Transverse colon (tissue), 3 donors: ENCODE results near the gene LY6G6C.
"Not testable (repeated sequence)": the region's sequence is repeated elsewhere in the genome, so short reads cannot be mapped to it uniquely, and the experiment has no call there.

Source experiments
- POLR2A ChIP-seq: fragments of 450-650 bp; IDR thresholded peaks from one replicate; pipeline ENCODE4 v1.6.1; 2016; ENCODE audit warnings: antibody characterized with exemption, mild to moderate bottlenecking, moderate library complexity
- TF ChIP-seq, protein P1 (sequence below), 5 experiments: fragments of 200-600 bp in 3 of 5; fragments of 450-650 bp in 2 of 5; sonication (generic) in 3 of 5; IDR thresholded peaks; 1 replicate in 2 of 5; 2 replicates in 3 of 5; pipeline ENCODE4 v1.5.1; 2016 to 2017; ENCODE audit warnings: antibody characterized with exemption in 5 of 5, inconsistent platforms in 3 of 5, mild to moderate bottlenecking in 2 of 5, moderate library complexity in 1 of 5

DNA sequence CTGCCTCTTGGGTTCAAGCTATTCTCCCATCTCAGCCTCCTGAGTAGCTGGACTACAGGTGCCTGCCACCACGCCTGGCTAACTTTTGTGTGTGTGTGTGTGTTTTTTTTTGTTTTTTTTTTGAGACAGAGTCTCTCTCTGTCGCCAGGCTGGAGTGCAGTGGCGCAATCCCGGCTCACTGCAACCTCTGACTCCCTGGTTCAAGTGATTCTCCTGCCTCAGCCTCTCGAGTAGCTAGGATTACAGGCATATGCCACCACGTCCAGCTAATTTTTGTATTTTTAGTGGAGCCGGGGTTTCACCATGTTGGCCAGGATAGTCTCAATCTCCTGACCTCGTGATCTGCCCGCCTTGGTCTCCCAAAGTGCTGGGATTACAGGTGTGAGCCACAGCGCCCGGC, 12.4 kb downstream of the LY6G6C start:
- TF ChIP-seq, protein P1, sequence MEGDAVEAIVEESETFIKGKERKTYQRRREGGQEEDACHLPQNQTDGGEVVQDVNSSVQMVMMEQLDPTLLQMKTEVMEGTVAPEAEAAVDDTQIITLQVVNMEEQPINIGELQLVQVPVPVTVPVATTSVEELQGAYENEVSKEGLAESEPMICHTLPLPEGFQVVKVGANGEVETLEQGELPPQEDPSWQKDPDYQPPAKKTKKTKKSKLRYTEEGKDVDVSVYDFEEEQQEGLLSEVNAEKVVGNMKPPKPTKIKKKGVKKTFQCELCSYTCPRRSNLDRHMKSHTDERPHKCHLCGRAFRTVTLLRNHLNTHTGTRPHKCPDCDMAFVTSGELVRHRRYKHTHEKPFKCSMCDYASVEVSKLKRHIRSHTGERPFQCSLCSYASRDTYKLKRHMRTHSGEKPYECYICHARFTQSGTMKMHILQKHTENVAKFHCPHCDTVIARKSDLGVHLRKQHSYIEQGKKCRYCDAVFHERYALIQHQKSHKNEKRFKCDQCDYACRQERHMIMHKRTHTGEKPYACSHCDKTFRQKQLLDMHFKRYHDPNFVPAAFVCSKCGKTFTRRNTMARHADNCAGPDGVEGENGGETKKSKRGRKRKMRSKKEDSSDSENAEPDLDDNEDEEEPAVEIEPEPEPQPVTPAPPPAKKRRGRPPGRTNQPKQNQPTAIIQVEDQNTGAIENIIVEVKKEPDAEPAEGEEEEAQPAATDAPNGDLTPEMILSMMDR (IDR thresholded peaks at IDR 0.05): not testable (repeated sequence)
- TF ChIP-seq POLR2A: not testable (repeated sequence)
